Stimulated activated CD8-positive, alpha-beta memory T cell treated with anti-CD3 and anti-CD28 coated beads, Interleukin-12 subunit alpha, Interleukin-12 subunit beta, amount 100 ng/mL, for 4 hours (primary cell): ENCODE data around the gene HIVEP3.

Experiments used
- DNase-seq: peaks from one replicate; pipeline ENCODE4 v3.0.0-alpha.2; 2020; ENCODE audit warnings: low read depth

The HIVEP3 gene

DNA sequence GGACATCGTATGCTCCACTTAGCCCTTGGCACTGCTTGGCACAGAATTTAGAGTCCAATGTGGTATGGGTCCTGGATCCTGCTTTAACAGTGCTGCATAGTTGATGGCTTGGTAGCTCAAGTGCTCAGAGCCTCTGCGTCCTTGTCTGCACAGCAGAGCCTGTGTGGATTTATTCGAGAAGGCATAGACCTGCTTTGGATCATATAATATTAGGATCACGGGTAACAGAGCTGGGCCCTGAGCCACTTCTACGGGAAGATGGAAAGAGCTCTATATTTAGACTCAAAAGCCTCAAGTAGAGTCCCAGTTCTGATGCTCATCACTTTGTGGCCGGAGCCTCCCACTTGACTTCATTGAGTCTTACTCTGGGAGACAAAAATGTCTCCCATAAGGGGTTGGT lies 269.9 kb downstream of the HIVEP3 start:
- no peak for DNase-seq

DNA sequence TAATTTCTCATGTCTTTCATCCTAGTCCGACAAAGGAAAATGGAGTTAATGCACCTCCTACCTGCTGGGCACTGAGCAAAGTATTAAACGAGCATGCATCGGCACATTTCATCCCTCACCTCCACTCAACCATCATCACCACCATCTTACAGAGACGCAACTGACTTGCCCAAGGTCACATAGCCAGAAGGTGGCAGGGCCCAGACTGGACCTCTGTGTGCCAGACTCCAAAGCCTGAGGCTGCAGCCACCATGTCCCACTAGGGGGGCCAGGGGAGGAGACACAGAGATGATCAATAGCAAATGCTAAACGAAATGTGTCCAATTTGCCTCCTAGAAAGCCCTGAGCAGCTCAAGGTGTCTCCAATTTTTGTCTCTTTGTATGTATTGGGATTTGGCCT lies 270.5 kb downstream of the HIVEP3 start:
- no peak for DNase-seq

DNA sequence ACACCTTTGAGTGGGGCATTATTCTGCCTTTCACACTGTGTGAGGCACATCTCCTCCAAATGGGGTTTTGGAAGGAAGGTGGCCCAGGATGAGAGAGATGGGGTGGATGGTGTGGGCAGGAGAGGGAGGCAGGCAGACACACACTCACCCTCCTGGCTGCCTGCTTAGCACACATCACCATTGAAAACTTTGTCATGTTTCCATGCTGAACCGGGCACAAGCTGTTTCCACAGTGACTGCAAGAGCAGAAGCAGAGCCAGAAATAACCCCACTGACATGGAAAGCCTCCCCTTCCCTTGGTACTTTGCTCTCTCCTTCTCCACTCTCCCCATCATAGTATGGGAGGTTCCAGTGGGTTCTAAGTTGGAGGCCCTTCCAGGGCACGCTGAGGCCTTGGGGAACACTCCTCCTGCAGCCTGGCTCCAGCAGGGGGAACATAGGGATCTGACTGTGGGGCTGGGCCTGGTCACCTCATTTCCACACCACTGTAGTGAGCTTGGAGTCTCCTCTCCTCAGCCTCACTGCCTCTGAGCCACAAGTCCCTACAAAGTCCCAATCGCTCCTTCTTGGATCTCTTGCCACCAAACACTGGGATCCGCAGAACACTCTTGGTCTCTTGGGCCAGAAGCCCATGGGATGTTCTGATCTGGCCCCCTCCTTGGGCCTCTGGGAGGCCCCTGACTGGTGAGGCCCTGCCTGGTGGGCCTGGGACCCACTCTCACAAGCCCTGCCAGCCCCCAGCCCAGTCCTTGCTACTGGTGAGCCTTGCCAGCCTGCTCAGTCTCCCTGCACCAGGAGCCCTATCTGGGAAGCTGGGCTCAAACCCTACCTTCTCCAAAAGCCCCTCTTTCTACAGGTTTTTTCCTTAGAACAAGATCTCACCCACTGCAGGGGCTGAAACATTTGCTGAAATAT lies 271.2 kb downstream of the HIVEP3 start:
- no peak for DNase-seq

DNA sequence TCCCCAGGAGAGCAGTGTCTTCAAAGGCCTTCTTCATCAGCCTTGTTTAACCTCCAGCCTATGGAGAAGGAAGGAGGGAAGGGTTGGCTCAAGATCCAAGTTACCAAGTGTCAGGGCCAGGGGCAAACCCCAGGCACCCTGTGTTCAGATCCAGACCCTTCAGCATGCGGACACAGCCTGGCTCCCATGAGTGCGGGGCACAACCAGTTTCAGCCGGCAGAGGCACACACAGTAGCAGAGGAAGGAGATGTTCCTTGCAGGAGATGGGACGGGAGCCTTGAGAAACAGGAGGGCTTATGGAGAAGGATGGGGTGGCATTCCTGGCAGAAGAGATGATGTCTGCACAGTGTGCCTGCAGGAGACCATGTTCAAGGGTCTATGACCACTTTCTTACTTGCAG lies 272.5 kb downstream of the HIVEP3 start:
- DNase-seq = no peak

DNA sequence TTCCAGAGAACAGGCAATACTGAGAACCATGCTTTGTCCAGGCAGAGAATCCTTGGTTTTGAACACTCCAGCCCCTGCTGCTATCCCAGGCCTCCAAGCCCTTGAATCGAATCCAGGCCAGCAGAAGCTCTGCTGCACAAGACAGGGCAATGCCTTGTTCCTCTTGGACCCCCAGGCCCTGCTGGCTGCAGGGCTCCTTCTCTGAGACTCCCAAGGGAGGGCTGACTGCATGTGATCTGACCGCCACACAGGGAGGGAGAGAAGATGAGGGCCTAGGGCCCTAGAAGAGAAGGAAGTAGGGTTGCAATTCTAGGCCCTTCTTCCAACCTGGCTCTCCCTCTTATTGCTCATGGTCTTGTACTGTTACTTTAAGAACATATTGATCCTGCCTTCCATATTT lies 273.7 kb downstream of the HIVEP3 start:
- no peak for DNase-seq

DNA sequence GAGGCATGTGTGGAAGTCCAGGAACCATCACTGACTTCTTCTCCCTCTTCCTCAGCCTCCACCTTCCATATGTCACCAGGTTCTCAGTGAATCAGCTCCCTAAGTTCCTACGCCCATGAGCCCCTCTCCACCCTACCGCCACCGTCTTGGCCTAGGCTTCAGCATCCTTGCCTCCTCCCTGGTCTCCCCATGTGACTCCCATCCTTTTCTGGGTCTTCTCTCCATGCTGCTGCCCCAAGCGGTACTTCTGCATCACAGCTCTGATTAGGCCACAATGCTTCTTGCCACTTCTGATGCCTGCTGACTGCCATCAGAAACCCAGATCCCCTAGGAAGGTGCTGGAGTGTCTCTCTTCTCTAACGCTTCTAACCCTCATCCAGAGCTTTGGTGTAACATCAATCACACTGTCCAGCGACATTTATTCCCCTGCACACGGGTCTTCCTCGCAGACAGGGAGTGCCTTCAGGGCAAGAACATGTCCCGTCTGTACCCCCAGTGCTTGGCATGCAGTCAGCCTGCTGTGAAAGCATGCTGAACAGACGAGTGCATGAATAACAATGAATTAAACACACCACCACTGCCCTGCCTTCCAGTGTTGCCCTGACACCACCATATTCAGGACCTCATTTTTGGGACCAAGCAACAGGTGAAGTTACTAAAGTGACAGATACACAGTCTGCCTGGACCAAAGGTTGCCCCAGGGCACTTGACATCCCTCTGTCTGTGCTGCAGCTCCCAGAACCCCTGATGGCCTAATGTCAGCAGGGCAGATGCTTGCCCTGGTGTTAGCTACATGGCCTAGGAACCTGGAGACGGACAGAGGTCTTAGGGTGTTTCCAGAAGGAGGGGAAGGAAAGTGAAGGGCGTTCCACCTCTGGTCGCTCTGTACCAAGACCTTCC lies 275.6 kb downstream of the HIVEP3 start:
- DNase-seq = no peak

DNA sequence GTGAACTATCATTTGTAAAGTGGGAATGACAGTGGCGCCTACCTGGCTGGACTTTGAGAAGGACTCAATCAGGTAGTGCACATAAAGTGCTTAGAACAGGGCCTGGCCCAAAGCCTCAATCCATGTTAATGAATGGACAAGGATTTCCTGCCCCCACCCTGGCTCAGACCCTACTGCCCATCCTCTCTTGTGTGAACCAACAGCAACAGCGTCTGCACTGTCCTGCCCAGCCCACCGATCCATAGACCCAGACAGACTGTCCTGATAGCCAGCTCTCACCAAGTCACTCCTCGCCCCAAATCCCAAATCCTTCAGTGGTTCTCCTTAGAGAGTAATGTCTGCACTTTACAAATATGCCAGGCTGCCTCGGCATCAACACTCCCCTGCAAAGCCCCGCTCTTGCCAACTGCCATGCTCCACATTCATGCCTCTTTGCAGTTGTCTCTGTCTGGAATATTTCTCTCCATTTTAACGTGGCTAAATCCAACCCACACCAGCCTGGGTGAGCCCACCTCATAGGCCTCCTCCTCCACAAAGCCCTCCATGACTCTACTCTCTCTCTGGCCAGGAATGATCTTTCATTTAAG lies 276.7 kb downstream of the HIVEP3 start:
- no peak for DNase-seq

DNA sequence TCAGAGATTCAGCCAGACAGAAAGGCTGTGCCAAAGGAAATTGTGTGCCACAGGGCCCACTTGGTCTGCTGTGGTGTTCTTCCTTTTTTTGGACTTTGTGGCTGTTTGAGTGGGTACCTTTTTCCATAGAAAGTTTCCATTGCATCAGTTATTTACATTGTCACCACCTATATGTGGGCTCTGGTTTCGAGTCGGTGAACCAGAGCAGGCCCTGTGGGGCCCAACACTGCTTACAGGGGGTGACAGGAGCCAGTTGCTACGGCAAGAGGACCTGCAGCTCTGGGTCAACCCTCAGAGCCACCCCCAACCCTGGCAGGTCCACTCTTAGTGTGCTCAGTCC lies 277.3 kb downstream of the HIVEP3 start:
- no peak for DNase-seq

DNA sequence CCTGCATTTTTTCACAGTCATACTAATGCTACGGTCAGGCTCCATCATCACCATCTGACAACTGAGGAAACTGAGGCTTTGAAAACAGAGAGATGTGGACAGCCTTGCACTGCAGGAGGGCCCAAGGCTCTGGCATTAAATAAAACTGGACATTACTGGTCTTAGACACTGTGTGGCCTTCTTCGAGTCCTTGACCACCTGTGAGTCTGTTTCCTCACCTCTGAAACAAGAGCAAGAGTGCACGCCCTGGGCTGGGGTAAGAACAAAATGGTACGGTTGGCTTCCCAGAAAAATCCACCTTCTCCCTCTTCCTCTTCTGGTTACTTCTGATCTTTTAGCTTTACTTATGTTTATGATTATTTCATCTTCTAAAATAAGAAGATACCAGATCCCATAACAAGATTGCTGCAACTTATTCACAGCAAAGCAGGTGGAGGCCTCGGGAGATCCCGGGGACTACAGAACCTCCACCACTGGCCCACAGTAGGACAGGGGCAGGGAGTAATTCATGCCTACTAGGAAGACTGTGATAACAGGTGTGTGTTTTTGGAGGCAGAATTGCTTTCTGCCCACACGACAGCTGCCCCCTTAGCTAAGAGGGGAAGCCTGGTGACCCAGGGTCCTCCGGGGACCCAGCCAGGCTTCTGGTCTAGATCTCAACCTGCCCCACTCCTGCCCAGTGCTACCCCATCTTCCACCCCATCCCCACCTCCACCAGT lies 277.8 kb downstream of the HIVEP3 start:
- DNase-seq = no peak

DNA sequence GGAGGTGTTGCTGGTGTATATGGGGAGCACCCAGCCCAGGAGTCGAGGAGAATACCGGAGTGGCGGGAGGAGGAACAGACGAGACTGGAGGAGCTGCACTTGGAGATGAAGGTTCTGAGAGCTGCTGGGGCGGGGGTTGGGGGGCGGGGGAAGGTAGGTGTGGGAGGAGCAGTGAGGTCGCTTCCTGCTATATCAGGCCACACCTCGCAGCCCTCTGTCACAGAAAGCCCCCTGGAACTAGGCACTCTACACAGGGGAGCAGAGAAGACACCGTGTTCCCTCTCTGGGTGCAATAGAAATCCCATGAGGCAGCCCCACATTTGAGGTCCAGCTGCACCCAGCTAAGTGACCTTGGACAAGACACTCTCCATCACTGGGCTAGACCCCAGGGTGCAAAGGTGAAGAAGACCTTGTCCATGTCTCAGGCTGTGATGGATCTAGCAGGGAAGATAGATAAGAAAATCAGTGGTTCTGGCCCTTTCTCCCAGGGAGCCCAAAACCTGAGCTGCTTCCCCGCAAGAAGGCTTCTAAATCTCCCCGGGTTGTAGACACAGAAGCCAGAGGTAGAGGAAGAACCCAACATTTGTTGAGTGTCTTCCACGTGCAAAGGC lies 278.5 kb downstream of the HIVEP3 start:
- no peak for DNase-seq

DNA sequence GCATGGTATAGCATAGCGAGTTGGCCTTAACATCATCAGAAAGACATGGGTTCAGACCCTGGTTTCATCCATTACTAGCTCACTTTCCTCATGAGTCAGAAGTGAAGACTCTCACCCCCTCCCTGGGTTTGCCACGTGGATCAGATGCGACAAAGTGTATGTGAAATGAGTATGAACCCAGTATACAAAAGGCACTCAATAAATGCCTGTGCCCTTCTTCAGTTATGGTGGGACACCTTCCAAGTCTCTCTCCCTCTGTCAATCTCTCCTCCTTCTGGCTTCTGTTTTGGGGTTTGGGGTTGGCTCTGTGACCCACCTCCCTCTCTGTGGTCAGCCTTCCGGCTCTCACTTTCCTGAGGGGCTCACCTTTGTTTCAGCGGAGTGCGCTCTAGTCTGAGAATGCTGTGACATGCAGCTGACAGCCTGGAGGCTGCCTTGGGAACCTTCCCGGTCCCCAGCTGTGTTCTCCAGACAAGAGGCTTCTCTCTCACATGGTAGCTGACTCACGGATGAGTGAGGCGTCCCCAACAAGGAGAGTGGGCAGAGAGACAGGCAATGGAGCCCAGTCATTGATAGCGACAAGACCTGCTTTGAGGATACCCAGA lies 279.3 kb downstream of the HIVEP3 start:
- no peak for DNase-seq

DNA sequence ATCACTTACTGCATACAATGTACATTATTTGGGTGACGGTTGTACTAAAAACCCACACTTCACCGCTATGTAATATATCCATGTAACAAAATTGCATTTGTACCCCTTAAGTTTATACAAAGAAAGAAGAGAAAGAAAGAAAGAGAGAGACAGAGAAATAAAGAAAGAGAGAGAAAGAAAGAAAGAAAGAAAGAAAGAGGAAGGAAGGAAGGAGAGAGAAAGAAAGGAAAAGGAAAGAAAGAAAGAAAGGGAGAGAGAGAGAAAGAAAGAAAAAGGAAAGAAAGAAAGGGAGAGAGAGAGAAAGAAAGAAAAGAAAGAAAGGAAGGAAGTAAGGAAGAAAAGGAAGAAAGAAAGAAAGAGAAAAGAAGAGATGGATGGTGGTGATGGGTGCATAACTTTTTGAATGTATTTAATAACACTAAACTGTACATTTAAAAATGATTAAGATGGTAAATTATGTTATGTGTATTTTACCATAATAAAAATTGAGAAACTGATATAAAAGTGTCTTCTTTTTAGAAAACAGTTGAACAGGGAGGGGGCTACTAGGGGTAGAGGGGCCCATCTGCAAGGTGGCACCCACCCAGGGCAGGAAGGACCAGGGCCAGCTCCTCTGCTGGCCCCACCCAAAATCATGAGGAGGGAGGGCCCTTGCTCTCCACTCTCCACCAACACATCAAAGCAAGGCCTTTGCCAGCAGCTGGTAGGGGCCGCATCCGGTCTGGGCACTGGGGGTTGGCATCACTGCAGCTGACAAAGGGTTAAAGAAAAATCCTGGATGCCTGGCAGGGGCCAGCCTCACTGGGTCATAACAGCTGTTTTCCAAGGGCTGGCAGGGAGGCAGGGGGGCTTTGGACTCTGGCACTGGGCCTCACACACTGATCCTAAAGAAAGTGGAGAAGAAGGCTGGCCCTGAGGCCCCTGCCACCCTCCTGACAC lies 280.4 kb downstream of the HIVEP3 start:
- DNase-seq = no peak

DNA sequence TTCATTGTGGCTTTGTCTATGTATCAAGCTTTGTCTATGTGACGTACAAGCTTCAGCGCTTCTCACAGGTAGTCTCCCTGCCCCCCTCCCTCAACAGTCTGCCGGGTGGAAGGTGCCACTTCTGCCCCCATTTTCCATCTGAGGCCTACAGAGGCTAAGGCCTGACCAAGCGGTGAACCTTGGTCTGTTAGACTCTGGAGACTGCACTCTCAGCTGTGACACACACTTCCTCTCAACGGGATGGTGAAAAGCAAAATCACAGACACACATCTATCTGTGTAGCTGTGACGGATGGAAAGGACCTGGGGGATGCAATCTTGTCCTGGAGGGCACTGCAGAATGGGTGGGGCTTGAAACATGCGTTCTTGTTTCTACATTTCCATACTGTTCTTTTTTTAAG lies 281.4 kb downstream of the HIVEP3 start:
- DNase-seq = no peak

DNA sequence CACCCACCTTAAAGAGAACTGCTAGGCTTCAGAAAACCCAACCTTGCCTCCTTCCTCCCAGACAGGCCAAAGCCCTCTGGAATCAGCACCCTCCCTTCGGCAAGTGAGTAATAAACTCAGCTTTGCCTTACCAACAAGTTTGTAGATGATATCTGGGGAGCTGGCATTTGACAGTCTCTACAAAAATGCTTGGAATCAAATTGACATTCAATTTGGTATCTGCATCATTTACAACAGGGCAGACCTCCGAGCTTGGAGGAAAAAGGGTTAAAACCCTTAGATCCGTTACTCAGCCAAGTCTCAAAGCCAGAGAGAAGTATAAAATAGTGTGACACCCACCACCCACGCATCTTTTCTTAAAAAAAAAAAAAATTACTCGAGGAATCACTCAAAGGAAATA lies 285.0 kb downstream of the HIVEP3 start:
- DNase-seq = no peak

DNA sequence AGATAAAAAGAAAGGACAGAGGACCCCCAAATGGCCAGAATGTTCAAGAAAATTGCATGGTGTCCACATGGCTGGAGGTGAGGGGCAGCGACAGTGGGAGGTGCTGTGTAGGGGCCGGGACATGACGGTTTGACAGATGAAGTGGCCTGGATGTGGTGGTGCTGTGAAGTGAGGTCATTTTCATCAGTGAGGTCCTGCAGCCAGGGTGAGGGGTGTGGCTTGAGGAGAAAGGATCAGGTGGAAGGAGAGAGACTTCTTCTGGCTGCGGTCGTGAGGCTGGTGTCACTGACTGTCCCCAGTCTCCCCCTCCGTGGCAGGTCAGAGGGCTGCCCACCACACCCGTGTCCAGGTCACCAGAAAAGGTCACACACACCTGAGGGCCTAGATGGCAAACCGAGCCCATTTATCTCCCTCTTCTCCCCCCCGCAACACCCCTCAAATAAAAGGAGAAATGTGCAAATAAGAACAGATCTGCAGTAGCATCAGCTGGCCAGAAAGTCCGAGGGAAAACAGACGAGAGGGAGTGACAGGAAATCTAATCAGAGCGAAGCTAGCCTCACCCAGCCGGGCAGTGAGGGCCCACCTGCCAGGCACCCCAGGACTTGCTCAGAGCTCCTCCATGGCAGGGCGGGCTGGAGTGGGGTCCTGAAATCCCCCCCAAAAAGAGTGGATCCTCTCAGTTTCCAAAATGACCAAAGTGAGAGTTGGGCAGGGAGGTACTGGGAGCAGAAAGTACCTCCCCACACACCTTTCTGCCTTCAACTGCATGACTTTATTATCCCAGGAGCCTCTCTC lies 285.7 kb downstream of the HIVEP3 start:
- DNase-seq = no peak

DNA sequence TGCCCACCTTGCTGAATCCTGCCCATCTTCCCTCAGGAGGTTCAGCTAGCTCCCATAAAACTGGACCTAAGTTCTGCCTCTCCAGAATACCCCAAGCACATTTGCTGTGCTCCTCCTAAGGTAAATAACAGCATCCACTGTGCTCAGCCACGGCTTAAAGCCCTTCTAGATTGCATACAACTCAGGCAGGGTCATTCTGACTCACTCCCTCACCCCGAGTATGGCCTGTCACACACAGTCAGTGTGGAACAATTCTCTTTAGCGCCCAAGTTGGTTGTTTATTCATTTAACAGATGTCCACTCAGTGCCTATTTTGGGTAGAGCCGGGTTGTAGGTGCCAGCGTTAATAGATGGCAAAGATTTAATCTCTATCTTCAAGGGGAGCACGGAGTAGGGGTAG lies 286.8 kb downstream of the HIVEP3 start:
- DNase-seq = no peak

DNA sequence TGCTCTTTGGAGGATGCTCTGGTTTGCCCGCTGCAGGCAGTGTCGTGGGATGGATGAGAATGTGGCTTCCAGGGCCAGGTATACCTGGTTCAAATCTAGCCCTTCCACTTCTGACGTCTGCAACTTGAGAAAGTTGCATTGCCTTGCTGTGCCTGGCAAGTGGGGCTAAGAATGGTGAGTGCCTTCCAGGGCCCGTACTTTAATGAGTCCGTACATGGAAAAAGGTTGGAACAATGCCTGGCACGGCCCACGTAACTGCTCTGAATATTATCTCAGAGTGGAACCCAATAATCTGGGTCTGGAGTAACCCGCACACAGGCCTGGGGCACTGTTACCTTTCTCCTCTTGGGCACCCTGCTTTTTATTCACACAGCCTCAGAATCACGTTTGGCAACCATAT lies 287.6 kb downstream of the HIVEP3 start:
- no peak for DNase-seq

DNA sequence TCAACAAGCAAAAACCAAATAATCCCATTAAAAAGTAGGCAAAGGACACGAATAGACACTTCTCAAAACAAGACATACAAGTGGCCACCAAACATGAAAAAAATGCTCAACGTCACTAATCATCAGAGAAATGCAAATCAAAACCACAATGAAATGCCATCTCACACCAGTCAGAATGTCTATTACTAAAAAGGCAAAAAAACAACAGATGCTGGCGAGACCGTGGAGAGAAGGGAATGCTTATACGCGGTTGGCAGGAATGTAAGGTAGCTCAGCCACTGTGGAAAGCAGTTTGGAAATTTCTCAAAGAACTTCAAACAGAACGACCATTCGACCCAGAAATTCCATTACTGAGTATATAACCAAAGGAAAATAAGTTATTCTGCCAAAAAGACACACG lies 289.2 kb downstream of the HIVEP3 start:
- no peak for DNase-seq

DNA sequence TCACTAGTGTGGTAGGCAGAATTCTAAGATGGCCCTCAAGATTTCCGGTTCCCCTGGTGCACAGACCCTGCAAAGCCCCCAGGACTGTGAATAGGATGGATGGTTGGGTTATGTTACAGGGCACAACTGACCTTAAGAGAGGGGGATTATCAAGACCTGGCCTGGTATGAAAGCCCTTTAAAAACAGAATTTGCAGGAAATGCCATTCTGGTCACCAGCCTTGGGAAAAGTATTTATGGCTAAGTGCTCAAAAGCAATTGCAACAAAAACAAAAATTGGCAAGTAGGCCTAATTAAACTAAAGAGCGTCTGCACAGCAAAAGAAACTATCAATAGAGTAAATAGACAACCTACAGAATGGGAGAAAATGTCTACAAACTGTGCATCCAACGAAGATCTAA lies 289.6 kb downstream of the HIVEP3 start:
- DNase-seq = no peak
